GM23338 (cell line): ENCODE measurements around the gene KIF4B. TPM values are rescaled to one million over a fixed set of nuclear protein-coding genes. Genes with fewer than 3 reads are reported as not detected.

Experiments
- ATAC-seq: fragments of 200-7000 bp; cut with Tn5 transposase; 3 replicates; pipeline ENCODE4 v1.9.1; 2020
- DNase-seq: peaks from one replicate; pipeline ENCODE4 v3.0.0-alpha.2; 2015; ENCODE audit warnings: low spot score
- H2AFZ ChIP-seq: fragments of 200-600 bp; sonication (generic); 2 replicates; pipeline ENCODE4 v1.8.0; 2016; ENCODE audit warnings: antibody characterized with exemption, mild to moderate bottlenecking, moderate library complexity
- H3F3A ChIP-seq: fragments of 200-600 bp; sonication (generic); replicated peaks from 2 replicates; pipeline ENCODE4 v1.8.0; 2017; ENCODE audit warnings: antibody characterized with exemption, mixed run types, low read depth
- H3K27ac ChIP-seq: fragments of 200-600 bp; sonication (generic); 2 replicates; pipeline ENCODE4 v1.6.1; 2016; ENCODE audit warnings: low read depth
- H3K27me3 ChIP-seq: fragments of 200-600 bp; sonication (generic); 2 replicates; pipeline ENCODE4 v1.8.0; 2016; ENCODE audit warnings: mild to moderate bottlenecking, mixed run types, moderate library complexity; ENCODE audit not compliant: insufficient read depth
- H3K36me3 ChIP-seq: fragments of 200-600 bp; sonication (generic); 2 replicates; pipeline ENCODE4 v1.8.0; 2016; ENCODE audit warnings: mild to moderate bottlenecking; ENCODE audit not compliant: insufficient read depth
- H3K4me1 ChIP-seq: fragments of 200-600 bp; sonication (generic); 2 replicates; pipeline ENCODE4 v1.8.0; 2016; ENCODE audit warnings: mild to moderate bottlenecking, moderate library complexity; ENCODE audit not compliant: insufficient read depth
- H3K4me2 ChIP-seq: fragments of 200-600 bp; sonication (generic); 2 replicates; pipeline ENCODE4 v1.7.1; 2017; ENCODE audit warnings: mixed run types
- H3K4me3 ChIP-seq: fragments of 200-600 bp; sonication (generic); 2 replicates; pipeline ENCODE4 v1.6.1; 2016; ENCODE audit warnings: mixed run types
- H3K79me2 ChIP-seq: fragments of 200-600 bp; sonication (generic); replicated peaks from 2 replicates; pipeline ENCODE4 v1.8.0; 2017; ENCODE audit warnings: mild to moderate bottlenecking; ENCODE audit not compliant: insufficient read depth
- H3K9me2 ChIP-seq: fragments of 200-600 bp; sonication (generic); 2 replicates; pipeline ENCODE4 v1.8.0; 2017; ENCODE audit not compliant: insufficient read depth
- H4K20me1 ChIP-seq: fragments of 200-600 bp; sonication (generic); replicated peaks from 2 replicates; pipeline ENCODE4 v1.8.0; 2017; ENCODE audit warnings: mild to moderate bottlenecking; ENCODE audit not compliant: insufficient read depth
- H3K27ac Mint-ChIP-seq: 2 replicates; pipeline ENCODE4 v1.8.0; 2020; ENCODE audit warnings: inconsistent platforms, mild to moderate bottlenecking, moderate library complexity, mixed read lengths
- H3K27me3 Mint-ChIP-seq: 3 replicates; pipeline ENCODE4 v1.8.0; 2022; ENCODE audit warnings: low read depth, mild to moderate bottlenecking, moderate library complexity, mixed read lengths, inconsistent platforms; ENCODE audit not compliant: insufficient read depth, poor library complexity
- H3K36me3 Mint-ChIP-seq: 3 replicates; pipeline ENCODE4 v1.8.0; 2021; ENCODE audit warnings: low read depth, mild to moderate bottlenecking, inconsistent platforms, moderate library complexity, mixed read lengths
- H3K4me1 Mint-ChIP-seq: 3 replicates; pipeline ENCODE4 v1.8.0; 2020; ENCODE audit warnings: mild to moderate bottlenecking, inconsistent platforms, mixed read lengths
- H3K4me3 Mint-ChIP-seq: 3 replicates; pipeline ENCODE4 v1.8.0; 2021; ENCODE audit warnings: moderate library complexity, mild to moderate bottlenecking, inconsistent platforms, mixed read lengths
- H3K9me3 Mint-ChIP-seq: 3 replicates; pipeline ENCODE4 v1.8.0; 2020; ENCODE audit warnings: moderate library complexity, mild to moderate bottlenecking, inconsistent platforms, mixed read lengths
- CREB1 ChIP-seq: fragments of 250-450 bp; sonication (Bioruptor Pico); IDR thresholded peaks from 2 replicates; pipeline ENCODE4 v1.5.0; 2020; ENCODE audit warnings: low read depth, mild to moderate bottlenecking, moderate library complexity
- CTCF ChIP-seq, 2 experiments: fragments of 200-600 bp in 1 of 2; sonication (generic) in 1 of 2; conservative IDR thresholded peaks; 2 replicates each; pipeline versions ENCODE4 v1.5.1 to v1.6.1; 2016 to 2017; ENCODE audit warnings: antibody characterized with exemption in 2 of 2, low read depth in 2 of 2, mild to moderate bottlenecking in 2 of 2, moderate library complexity in 1 of 2
- ETS1 ChIP-seq: IDR thresholded peaks from 2 replicates; pipeline ENCODE4 v1.6.1; 2016; ENCODE audit warnings: antibody characterized with exemption
- EZH2 ChIP-seq: fragments of 200-600 bp; sonication (generic); IDR thresholded peaks from one replicate; pipeline ENCODE4 v1.8.0; 2017; ENCODE audit warnings: antibody characterized with exemption, mild to moderate bottlenecking, low read depth; ENCODE audit not compliant: unreplicated experiment
- EZH2phosphoT487 ChIP-seq: fragments of 200-600 bp; sonication (generic); IDR thresholded peaks from one replicate; pipeline ENCODE4 v1.8.1; 2018; ENCODE audit warnings: antibody characterized with exemption; ENCODE audit not compliant: unreplicated experiment
- JUNB ChIP-seq: IDR thresholded peaks from one replicate; pipeline ENCODE4 v1.6.1; 2016; ENCODE audit warnings: antibody characterized with exemption; ENCODE audit not compliant: unreplicated experiment
- NANOG ChIP-seq: IDR thresholded peaks from 2 replicates; pipeline ENCODE4 v1.6.1; 2016; ENCODE audit warnings: antibody characterized with exemption, borderline replicate concordance
- POLR2AphosphoS5 ChIP-seq: IDR thresholded peaks from 2 replicates; pipeline ENCODE4 v1.6.1; 2016; ENCODE audit warnings: antibody characterized with exemption, low read depth
- STAT1 ChIP-seq: IDR thresholded peaks from one replicate; pipeline ENCODE4 v1.6.1; 2016; ENCODE audit warnings: antibody characterized with exemption; ENCODE audit not compliant: unreplicated experiment
- ZNF331 ChIP-seq: fragments of 250-450 bp; sonication (Bioruptor Pico); IDR thresholded peaks from 2 replicates; pipeline ENCODE4 v1.5.0; 2020; ENCODE audit warnings: low read depth, mild to moderate bottlenecking, moderate library complexity
- polyA plus RNA-seq: library from polyadenylated mRNA; unstranded; fragments of >200 nt; fragmentation: Nextera tagmentation; extraction: Ambion mirVana; gene quantifications from 2 replicates; pipeline ENCODE4 v1.2.1, GENCODE V29; 2016
- total RNA-seq: library from RNA; depleted of rRNA; stranded (reverse); fragments of >200 nt; shearing (Covaris generic); gene quantifications from 2 replicates; pipeline ENCODE4 v1.2.3, GENCODE V29; 2014

KIF4B gene
- total and polyA plus RNA-seq, 2 experiments from 2014 or later = not detected

- no peak overlapping the region for H3K4me2 ChIP-seq
- Mint-ChIP-seq H3K9me3 (peaks cover 25% of the 10 kb centered on the region), H3K36me3 (0 out of 3 replicates have a peak, but pooled peaks cover 3% of the 10 kb centered on the region), H3K27ac (no peak overlapping the region), H3K27me3 (no peaks in the 10 kb centered on the region), H3K4me1 (no peaks in the 10 kb centered on the region), H3K4me3 (no peak overlapping the region)
- H3K4me1 ChIP-seq = no peaks in the 10 kb centered on the region
- no peak overlapping the region for H3K4me3 ChIP-seq
- H3F3A ChIP-seq = no peaks in the 10 kb centered on the region
- H3K27ac ChIP-seq = no peak overlapping the region
- ATAC-seq (no peak), DNase-seq (no peak)
- H3K27me3 ChIP-seq = no peaks in the 10 kb centered on the region
- H3K36me3 ChIP-seq = no peaks in the 10 kb centered on the region
- no peak overlapping the region for H2AFZ ChIP-seq
- no peaks in the 10 kb centered on the region for H4K20me1 ChIP-seq
- TF ChIP-seq CREB1 (CRISPR knock-in tag) (no peak), EZH2phosphoT487 (no peak), POLR2AphosphoS5 (no peak), JUNB (no peak)
- H3K9me2 ChIP-seq = no peaks in the 10 kb centered on the region
- H3K79me2 ChIP-seq = no peaks in the 10 kb centered on the region
These were observed 1.7 kb downstream of the KIF4B start for GRCh38 chr5:155015239-155015638.

DNA sequence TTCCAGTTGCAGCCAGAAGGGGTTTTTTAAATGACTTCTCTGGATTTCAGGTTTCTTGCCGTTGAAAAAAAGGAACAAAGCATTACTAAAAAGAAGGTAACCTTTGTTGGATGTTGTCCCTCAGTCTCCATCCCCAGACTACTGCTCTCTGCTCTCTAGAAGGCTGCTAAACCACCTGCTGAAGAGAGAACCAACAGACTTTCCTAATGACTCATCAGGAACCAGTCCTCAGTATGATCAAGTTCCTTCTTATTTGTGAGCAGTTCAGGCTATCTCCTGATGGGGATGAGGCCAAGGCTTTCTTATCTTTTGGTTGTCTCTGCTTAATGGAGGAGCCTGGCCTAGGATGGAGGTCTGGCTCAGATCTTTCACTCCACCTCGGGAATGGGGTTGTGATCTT, 4.1 kb downstream of the KIF4B start:
- DNase-seq (no peak), ATAC-seq (no peak)
- no peaks in the 10 kb centered on the region for H3K4me1 ChIP-seq
- no peak overlapping the region for H3K27ac ChIP-seq
- Mint-ChIP-seq H3K4me3 (no peak overlapping the region), H3K27me3 (no peaks in the 10 kb centered on the region), H3K36me3 (0 out of 3 replicates have a peak, but pooled peaks cover 3% of the 10 kb centered on the region), H3K4me1 (no peaks in the 10 kb centered on the region), H3K27ac (no peak overlapping the region), H3K9me3 (peaks cover 25% of the 10 kb centered on the region)
- H3K4me2 ChIP-seq = no peak overlapping the region
- H3K4me3 ChIP-seq = no peak overlapping the region
- H3K79me2 ChIP-seq = no peaks in the 10 kb centered on the region
- no peaks in the 10 kb centered on the region for H3K36me3 ChIP-seq
- no peak for TF ChIP-seq STAT1
- no peak for TF ChIP-seq ZNF331 (CRISPR knock-in tag)
- no peak overlapping the region for H2AFZ ChIP-seq
- no peaks in the 10 kb centered on the region; the same call in 1 of the 2 replicates for H3K9me2 ChIP-seq
- no peaks in the 10 kb centered on the region for H3K27me3 ChIP-seq
- no peaks in the 10 kb centered on the region for H3F3A ChIP-seq
- no peaks in the 10 kb centered on the region for H4K20me1 ChIP-seq

- no peak overlapping the region for H3K4me2 ChIP-seq
- ATAC-seq = peak; percentile 46
- no peaks in the 10 kb centered on the region for H3K79me2 ChIP-seq
- peaks cover 9% of the 10 kb centered on the region for H3K4me1 Mint-ChIP-seq
- H3K27ac ChIP-seq = no peak overlapping the region
- no peaks in the 10 kb centered on the region; the same call in 1 of the 2 replicates for H3K9me2 ChIP-seq
- no peak overlapping the region for H3K4me3 ChIP-seq
- no peaks in the 10 kb centered on the region for H3K27me3 ChIP-seq
- no peaks in the 10 kb centered on the region for H3F3A ChIP-seq
- no peaks in the 10 kb centered on the region for H3K36me3 ChIP-seq
- DNase-seq = peak; percentile 29
- no peaks in the 10 kb centered on the region for H4K20me1 ChIP-seq
- 0 out of 3 replicates have a peak, but pooled peaks cover 3% of the 10 kb centered on the region for H3K36me3 Mint-ChIP-seq
- peak overlapping the region; percentile 59; the same call in 1 of the 2 replicates for H2AFZ ChIP-seq
- H3K4me1 ChIP-seq = peaks cover 8% of the 10 kb centered on the region
- no peak overlapping the region for H3K4me3 Mint-ChIP-seq
- H3K27me3 Mint-ChIP-seq = no peaks in the 10 kb centered on the region
- peaks cover 25% of the 10 kb centered on the region for H3K9me3 Mint-ChIP-seq
- H3K27ac Mint-ChIP-seq = no peak overlapping the region
- TF ChIP-seq NANOG (no peak), EZH2phosphoT487 (no peak), CTCF (conservative IDR thresholded peaks at IDR 0.05; ENCODE audit: low read depth in 2 of 2) (no peak), ETS1 (no peak), EZH2 (no peak)
These were observed 6.2 kb downstream of the KIF4B start for GRCh38 chr5:155019601-155020226.
